Right lobe of liver (tissue), 4 donors: ENCODE data around the gene NTF4.

Experiments used
- POLR2A ChIP-seq: fragments of 450-650 bp; IDR thresholded peaks from one replicate; pipeline ENCODE4 v1.6.1; 2017; ENCODE audit warnings: antibody characterized with exemption, mild to moderate bottlenecking
- TF ChIP-seq, protein P1 (sequence below), 4 donors: fragments of 200-600 bp in 3 of 4; fragments of 450-650 bp in 1 of 4; IDR thresholded peaks; one replicate each; pipeline versions ENCODE4 v1.5.1 to v1.8.0; 2016 to 2022; ENCODE audit warnings: antibody characterized with exemption in 4 of 4, mild to moderate bottlenecking in 2 of 4
- donor health status: DM: no; HTN: no; CAD: no.
- donor health status: DM: no; HTN: no; CAD: no.
- donor health status: DM: no; HTN: yes; CAD: no.

DNA sequence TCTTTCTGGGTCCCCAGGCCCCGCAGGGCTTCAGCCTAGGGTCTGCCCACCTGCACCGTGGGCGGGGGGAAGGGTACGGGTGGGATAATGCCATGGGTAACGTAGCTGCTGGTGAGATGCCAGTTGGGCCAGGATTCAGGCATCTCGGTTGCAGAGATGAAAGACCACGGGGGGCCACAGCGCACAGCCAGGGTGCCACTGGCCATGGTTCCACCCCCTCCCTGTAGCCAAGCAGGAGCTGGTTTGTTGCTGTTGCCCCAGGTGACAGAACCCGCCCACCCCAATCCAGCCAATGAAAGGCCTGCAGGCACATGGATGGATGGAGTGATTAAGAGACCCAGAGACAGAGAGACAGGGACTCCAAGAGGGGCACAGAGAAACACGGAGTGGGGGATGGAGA, 6.1 kb downstream of the NTF4 start:
- TF ChIP-seq, protein P1, sequence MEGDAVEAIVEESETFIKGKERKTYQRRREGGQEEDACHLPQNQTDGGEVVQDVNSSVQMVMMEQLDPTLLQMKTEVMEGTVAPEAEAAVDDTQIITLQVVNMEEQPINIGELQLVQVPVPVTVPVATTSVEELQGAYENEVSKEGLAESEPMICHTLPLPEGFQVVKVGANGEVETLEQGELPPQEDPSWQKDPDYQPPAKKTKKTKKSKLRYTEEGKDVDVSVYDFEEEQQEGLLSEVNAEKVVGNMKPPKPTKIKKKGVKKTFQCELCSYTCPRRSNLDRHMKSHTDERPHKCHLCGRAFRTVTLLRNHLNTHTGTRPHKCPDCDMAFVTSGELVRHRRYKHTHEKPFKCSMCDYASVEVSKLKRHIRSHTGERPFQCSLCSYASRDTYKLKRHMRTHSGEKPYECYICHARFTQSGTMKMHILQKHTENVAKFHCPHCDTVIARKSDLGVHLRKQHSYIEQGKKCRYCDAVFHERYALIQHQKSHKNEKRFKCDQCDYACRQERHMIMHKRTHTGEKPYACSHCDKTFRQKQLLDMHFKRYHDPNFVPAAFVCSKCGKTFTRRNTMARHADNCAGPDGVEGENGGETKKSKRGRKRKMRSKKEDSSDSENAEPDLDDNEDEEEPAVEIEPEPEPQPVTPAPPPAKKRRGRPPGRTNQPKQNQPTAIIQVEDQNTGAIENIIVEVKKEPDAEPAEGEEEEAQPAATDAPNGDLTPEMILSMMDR (IDR thresholded peaks at IDR 0.05): no peak
- TF ChIP-seq POLR2A: no peak
